Glutamatergic neuron (in vitro differentiated cells): ENCODE data around the gene DIABLO. TPM values are rescaled to one million over a fixed set of nuclear protein-coding genes. Genes with fewer than 3 reads are reported as not detected.

Experiments used
- DNase-seq: peaks from one replicate; pipeline ENCODE4 v3.0.0; 2022
- H3K27ac Mint-ChIP-seq: one replicate; pipeline ENCODE4 v1.8.0; 2020; ENCODE audit warnings: mild to moderate bottlenecking, mixed read lengths, inconsistent platforms; ENCODE audit not compliant: unreplicated experiment
- H3K27me3 Mint-ChIP-seq: one replicate; pipeline ENCODE4 v1.8.0; 2020; ENCODE audit warnings: mild to moderate bottlenecking, moderate library complexity, mixed read lengths, inconsistent platforms; ENCODE audit not compliant: unreplicated experiment
- H3K36me3 Mint-ChIP-seq: one replicate; pipeline ENCODE4 v1.8.0; 2020; ENCODE audit warnings: mild to moderate bottlenecking, mixed read lengths, inconsistent platforms; ENCODE audit not compliant: unreplicated experiment
- H3K4me1 Mint-ChIP-seq: one replicate; pipeline ENCODE4 v1.8.0; 2020; ENCODE audit warnings: mild to moderate bottlenecking, low read depth, mixed read lengths, inconsistent platforms; ENCODE audit not compliant: unreplicated experiment
- H3K4me3 Mint-ChIP-seq: one replicate; pipeline ENCODE4 v1.8.0; 2020; ENCODE audit warnings: mild to moderate bottlenecking, mixed read lengths, inconsistent platforms; ENCODE audit not compliant: unreplicated experiment
- H3K9me3 Mint-ChIP-seq: one replicate; pipeline ENCODE4 v1.8.0; 2020; ENCODE audit warnings: mild to moderate bottlenecking, moderate library complexity, mixed read lengths, inconsistent platforms; ENCODE audit not compliant: unreplicated experiment
- total RNA-seq: library from RNA; stranded (reverse); fragmentation: NEBNext Ultra II Directional; extraction: Animal tissue kit (Norgen Biotek cat#: 25700); gene quantifications from one replicate; pipeline ENCODE4 v1.2.1, GENCODE V29; 2021; ENCODE audit not compliant: unreplicated experiment
- TF ChIP-seq, protein P1 (sequence below): fragments of 200-600 bp; sonication (generic); IDR thresholded peaks from one replicate; pipeline ENCODE4 v1.5.0; 2021; ENCODE audit not compliant: partially characterized antibody, unreplicated experiment

DIABLO gene
- total RNA-seq, 1 donor from 2014 or later, result 68.7 TPM

DNA sequence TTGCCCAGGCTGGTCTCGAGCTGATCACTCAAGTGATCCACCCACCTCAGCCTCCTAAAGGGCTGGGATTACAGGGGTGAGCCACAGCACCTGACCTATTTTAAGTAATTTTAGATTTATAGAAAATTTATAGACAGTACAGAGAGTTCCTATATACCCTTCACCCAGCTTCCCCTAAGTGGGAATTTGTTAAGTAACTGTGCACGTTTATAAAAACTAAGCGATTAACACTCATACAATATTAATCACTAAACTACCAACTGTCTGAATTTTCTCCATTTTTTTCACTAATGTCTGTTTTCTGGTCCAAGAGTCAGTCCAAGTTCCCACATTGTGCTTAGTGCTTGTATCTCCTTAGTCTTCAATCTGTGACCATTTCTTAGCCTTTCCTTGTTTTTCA lies 57.4 kb downstream of the DIABLO start:
- no peak for DNase-seq
- no peaks in the 10 kb centered on the region for H3K36me3 Mint-ChIP-seq
- H3K4me3 Mint-ChIP-seq, result no peak overlapping the region
- peaks cover 3% of the 10 kb centered on the region for H3K9me3 Mint-ChIP-seq
- no peak overlapping the region for H3K27ac Mint-ChIP-seq
- H3K27me3 Mint-ChIP-seq, result no peaks in the 10 kb centered on the region
- H3K4me1 Mint-ChIP-seq, result peaks cover 6% of the 10 kb centered on the region
- TF ChIP-seq, protein P1, sequence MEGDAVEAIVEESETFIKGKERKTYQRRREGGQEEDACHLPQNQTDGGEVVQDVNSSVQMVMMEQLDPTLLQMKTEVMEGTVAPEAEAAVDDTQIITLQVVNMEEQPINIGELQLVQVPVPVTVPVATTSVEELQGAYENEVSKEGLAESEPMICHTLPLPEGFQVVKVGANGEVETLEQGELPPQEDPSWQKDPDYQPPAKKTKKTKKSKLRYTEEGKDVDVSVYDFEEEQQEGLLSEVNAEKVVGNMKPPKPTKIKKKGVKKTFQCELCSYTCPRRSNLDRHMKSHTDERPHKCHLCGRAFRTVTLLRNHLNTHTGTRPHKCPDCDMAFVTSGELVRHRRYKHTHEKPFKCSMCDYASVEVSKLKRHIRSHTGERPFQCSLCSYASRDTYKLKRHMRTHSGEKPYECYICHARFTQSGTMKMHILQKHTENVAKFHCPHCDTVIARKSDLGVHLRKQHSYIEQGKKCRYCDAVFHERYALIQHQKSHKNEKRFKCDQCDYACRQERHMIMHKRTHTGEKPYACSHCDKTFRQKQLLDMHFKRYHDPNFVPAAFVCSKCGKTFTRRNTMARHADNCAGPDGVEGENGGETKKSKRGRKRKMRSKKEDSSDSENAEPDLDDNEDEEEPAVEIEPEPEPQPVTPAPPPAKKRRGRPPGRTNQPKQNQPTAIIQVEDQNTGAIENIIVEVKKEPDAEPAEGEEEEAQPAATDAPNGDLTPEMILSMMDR, result no peak

DNA sequence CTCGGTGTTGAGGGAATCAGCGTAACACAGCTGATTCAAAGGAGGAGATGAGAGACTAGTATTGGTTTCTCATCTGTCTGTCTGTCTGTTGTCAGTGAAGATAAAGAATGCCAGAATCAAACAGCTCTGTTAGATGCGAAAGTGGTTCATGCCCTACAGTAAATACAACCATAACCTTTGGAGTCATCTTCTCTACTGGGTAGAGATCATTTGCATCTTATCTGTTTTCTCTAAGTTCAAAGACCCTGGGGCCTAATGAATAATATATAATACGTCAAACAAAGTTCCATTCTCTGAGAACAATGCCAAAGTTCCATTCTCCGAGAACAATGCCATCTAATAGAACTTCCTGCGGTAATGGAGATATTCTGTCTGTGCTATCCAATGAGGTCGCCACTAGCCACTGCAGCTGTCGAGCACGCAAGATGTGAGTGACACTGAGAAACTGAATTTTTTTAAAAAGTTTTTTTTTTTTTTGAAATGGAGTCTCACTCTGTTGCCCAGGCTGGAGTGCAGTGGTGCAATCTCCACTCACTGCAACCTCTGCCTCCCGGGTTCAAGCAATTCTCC lies 58.4 kb downstream of the DIABLO start:
- H3K36me3 Mint-ChIP-seq, result no peaks in the 10 kb centered on the region
- no peak for DNase-seq
- H3K27ac Mint-ChIP-seq, result peak overlapping the region; percentile 56
- H3K27me3 Mint-ChIP-seq, result no peaks in the 10 kb centered on the region
- peaks cover 6% of the 10 kb centered on the region for H3K4me1 Mint-ChIP-seq
- TF ChIP-seq, protein P1, result no peak
- H3K9me3 Mint-ChIP-seq, result peaks cover 3% of the 10 kb centered on the region
- no peak overlapping the region for H3K4me3 Mint-ChIP-seq

DNA sequence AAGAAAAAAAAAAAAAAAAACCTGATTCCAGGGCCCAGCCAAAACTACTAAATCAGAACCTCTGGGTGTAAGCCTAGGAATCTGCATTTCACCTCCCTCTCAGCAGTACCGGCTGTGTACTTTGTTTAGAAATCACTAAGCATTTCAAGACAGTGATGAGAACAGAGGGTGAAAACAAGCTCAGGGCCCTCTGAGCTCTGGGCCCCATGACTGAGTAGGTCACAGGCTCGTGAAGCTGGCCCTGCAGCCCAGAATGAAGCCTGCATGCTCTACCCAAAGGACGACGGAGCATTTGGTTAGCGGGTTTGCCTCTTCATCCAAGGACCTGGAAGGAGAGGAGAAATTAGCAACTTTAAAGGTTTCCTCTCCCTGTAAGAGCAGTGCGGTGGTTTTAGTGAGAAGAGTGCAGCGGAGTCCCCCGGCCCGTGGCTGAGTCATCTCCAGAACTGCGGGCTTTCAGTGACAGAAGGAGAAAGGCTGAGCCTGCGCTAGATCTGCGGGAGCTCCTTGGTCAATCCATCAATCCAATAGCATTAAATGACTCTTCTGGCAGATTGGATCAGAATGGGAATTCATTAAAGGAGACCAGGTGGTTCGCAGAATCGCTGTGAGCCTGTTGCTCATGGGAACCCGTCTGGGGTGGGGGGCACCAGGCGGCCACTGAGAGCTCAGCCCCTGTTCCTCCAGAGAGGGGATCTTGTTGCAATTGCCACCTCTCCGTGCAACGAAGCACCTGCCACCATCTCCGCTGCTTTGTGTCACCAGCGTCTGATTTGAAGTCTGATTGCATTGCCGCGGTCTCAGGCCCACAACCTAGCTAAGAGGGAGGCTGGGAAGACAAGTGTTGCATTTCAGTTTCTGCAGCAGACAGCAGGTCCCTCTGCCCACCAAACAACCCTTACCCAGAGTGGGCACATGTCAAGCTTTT lies 59.2 kb downstream of the DIABLO start:
- TF ChIP-seq, protein P1, result no peak
- no peaks in the 10 kb centered on the region for H3K27me3 Mint-ChIP-seq
- peaks cover 6% of the 10 kb centered on the region for H3K4me1 Mint-ChIP-seq
- H3K4me3 Mint-ChIP-seq, result no peak overlapping the region
- DNase-seq, result peak; percentile 44
- H3K36me3 Mint-ChIP-seq, result no peaks in the 10 kb centered on the region
- H3K9me3 Mint-ChIP-seq, result peaks cover 3% of the 10 kb centered on the region
- peak overlapping the region; percentile 56 for H3K27ac Mint-ChIP-seq

DNA sequence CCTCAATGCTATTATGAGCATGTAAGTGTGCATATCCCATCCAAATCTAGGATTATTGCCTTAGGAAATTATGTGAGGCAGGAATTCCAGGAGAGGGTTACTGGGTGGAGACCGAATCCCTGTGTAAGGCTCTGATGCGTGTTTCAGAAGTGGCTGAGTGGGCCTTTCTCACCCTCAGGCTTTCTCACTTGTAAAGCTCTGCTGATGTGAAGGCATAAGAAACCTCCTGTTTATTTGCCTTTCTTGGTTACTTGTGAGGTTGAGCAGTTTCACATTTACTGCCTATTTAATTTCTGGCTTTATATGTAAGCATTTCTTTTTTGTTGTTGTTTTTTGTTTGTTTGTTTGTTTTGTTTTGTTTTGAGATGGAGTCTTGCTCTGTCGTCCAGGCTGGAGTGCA lies 62.9 kb downstream of the DIABLO start:
- no peak overlapping the region for H3K4me3 Mint-ChIP-seq
- TF ChIP-seq, protein P1, result no peak
- H3K27ac Mint-ChIP-seq, result no peak overlapping the region
- H3K9me3 Mint-ChIP-seq, result peaks cover 3% of the 10 kb centered on the region
- H3K36me3 Mint-ChIP-seq, result no peaks in the 10 kb centered on the region
- peaks cover 6% of the 10 kb centered on the region for H3K4me1 Mint-ChIP-seq
- DNase-seq, result no peak
- peaks cover 1% of the 10 kb centered on the region for H3K27me3 Mint-ChIP-seq

DNA sequence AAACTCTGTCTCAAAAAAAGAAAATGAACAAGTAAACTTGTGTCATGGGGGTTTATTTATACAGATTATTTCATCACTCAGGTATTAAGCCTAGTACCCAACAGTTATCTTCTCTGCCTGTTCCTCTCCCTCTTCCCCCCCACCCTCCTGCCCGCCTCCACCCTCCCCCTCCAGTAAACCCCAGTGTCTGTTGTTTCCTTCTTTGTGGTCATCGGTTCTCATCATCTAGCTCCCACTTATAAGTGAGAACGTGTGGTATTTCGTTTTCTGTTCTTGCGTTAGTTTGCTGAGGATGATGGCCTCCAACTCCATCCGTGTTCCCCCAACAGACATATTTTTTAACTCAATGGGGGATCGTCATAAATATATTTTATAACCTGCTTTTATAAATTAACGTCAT lies 64.2 kb downstream of the DIABLO start:
- TF ChIP-seq, protein P1, result no peak
- no peak overlapping the region for H3K4me3 Mint-ChIP-seq
- no peak for DNase-seq
- H3K36me3 Mint-ChIP-seq, result no peaks in the 10 kb centered on the region
- H3K27me3 Mint-ChIP-seq, result peaks cover 1% of the 10 kb centered on the region
- H3K9me3 Mint-ChIP-seq, result peaks cover 1% of the 10 kb centered on the region
- H3K4me1 Mint-ChIP-seq, result peaks cover under 1% of the 10 kb centered on the region
- H3K27ac Mint-ChIP-seq, result no peak overlapping the region
